ENCODE results near the gene DEFB132. TPM values are rescaled to one million over a fixed set of nuclear protein-coding genes. Genes with fewer than 3 reads are reported as not detected.

The DEFB132 gene
- total RNA-seq, 3 donors from 2014 or later, result not detected

GRCh38 chr20:276620-277495, 19.3 kb downstream of the DEFB132 start:
- H3K9me3 ChIP-seq, result no peaks in the 10 kb centered on the region
- H3K4me1 ChIP-seq (ENCODE audit: low read depth), result no peaks in the 10 kb centered on the region
- DNase-seq (no peak), ATAC-seq (no peak)
- intact Hi-C loops (cut with DNase I, micrococcal nuclease), result no loop called here
- TF ChIP-seq CTCF (IDR thresholded peaks at IDR 0.05), result no peak
- no peak overlapping the region for H3K4me3 ChIP-seq
- H3K36me3 ChIP-seq (ENCODE audit: low read depth), result no peaks in the 10 kb centered on the region

- Histone ChIP-seq H3K9me3 (no peaks in the 10 kb centered on the region), H3K4me1 (ENCODE audit: low read depth) (no peaks in the 10 kb centered on the region), H3K36me3 (ENCODE audit: low read depth) (no peaks in the 10 kb centered on the region), H3K4me3 (no peak overlapping the region)
- no peak for ATAC-seq
- intact Hi-C loops (cut with DNase I, micrococcal nuclease), result no loop called here
- TF ChIP-seq CTCF (IDR thresholded peaks at IDR 0.05), result no peak
- no peak for DNase-seq
These were observed 19.9 kb downstream of the DEFB132 start for GRCh38 chr20:277496-277781.

GRCh38 chr20:278181-278580, 20.7 kb downstream of the DEFB132 start:
- Histone ChIP-seq H3K4me3 (no peak overlapping the region), H3K9me3 (no peaks in the 10 kb centered on the region), H3K36me3 (ENCODE audit: low read depth) (no peaks in the 10 kb centered on the region), H3K4me1 (ENCODE audit: low read depth) (no peaks in the 10 kb centered on the region)
- TF ChIP-seq CTCF (IDR thresholded peaks at IDR 0.05), result no peak
- ATAC-seq (no peak), DNase-seq (no peak)
- intact Hi-C loops (cut with DNase I, micrococcal nuclease), result no loop called here

- no peak for ATAC-seq
- intact Hi-C loops (cut with DNase I, micrococcal nuclease), result no loop called here
These were observed 21.4 kb downstream of the DEFB132 start for GRCh38 chr20:278607-279571.

GRCh38 chr20:284172-284571, 26.6 kb downstream of the DEFB132 start:
- intact Hi-C loops (cut with DNase I, micrococcal nuclease), result no loop called here

More at GRCh38 chr20:278607-279571, 21.4 kb downstream of the DEFB132 start:
- Histone ChIP-seq H3K4me1 (ENCODE audit: low read depth) (no peaks in the 10 kb centered on the region), H3K36me3 (ENCODE audit: low read depth) (no peaks in the 10 kb centered on the region), H3K4me3 (no peak overlapping the region), H3K9me3 (no peaks in the 10 kb centered on the region)
- no peak for TF ChIP-seq CTCF (IDR thresholded peaks at IDR 0.05)
- DNase-seq, result no peak

More at GRCh38 chr20:284172-284571, 26.6 kb downstream of the DEFB132 start:
- H3K4me3 ChIP-seq, result no peak overlapping the region
- H3K36me3 ChIP-seq (ENCODE audit: low read depth), result no peaks in the 10 kb centered on the region
- TF ChIP-seq CTCF (IDR thresholded peaks at IDR 0.05), result no peak
- ATAC-seq, result no peak
- H3K4me1 ChIP-seq (ENCODE audit: low read depth), result peaks cover under 1% of the 10 kb centered on the region
- no peak for DNase-seq
- no peaks in the 10 kb centered on the region for H3K9me3 ChIP-seq

Data from mucosa of descending colon (tissue), 3 donors.